GM23338 (cell line): Measurements from ENCODE around the gene ST6GALNAC4. TPM values are rescaled to one million over a fixed set of nuclear protein-coding genes. Genes with fewer than 3 reads are reported as not detected.

ENCODE experiments used
- ATAC-seq: fragments of 200-7000 bp; cut with Tn5 transposase; 3 replicates; pipeline ENCODE4 v1.9.1; 2020
- DNase-seq: peaks from one replicate; pipeline ENCODE4 v3.0.0-alpha.2; 2015; ENCODE audit warnings: low spot score
- H2AFZ ChIP-seq: fragments of 200-600 bp; sonication (generic); 2 replicates; pipeline ENCODE4 v1.8.0; 2016; ENCODE audit warnings: antibody characterized with exemption, mild to moderate bottlenecking, moderate library complexity
- H3F3A ChIP-seq: fragments of 200-600 bp; sonication (generic); replicated peaks from 2 replicates; pipeline ENCODE4 v1.8.0; 2017; ENCODE audit warnings: antibody characterized with exemption, mixed run types, low read depth
- H3K27ac ChIP-seq: fragments of 200-600 bp; sonication (generic); 2 replicates; pipeline ENCODE4 v1.6.1; 2016; ENCODE audit warnings: low read depth
- H3K27me3 ChIP-seq: fragments of 200-600 bp; sonication (generic); 2 replicates; pipeline ENCODE4 v1.8.0; 2016; ENCODE audit warnings: mild to moderate bottlenecking, mixed run types, moderate library complexity; ENCODE audit not compliant: insufficient read depth
- H3K36me3 ChIP-seq: fragments of 200-600 bp; sonication (generic); 2 replicates; pipeline ENCODE4 v1.8.0; 2016; ENCODE audit warnings: mild to moderate bottlenecking; ENCODE audit not compliant: insufficient read depth
- H3K4me1 ChIP-seq: fragments of 200-600 bp; sonication (generic); 2 replicates; pipeline ENCODE4 v1.8.0; 2016; ENCODE audit warnings: mild to moderate bottlenecking, moderate library complexity; ENCODE audit not compliant: insufficient read depth
- H3K4me2 ChIP-seq: fragments of 200-600 bp; sonication (generic); 2 replicates; pipeline ENCODE4 v1.7.1; 2017; ENCODE audit warnings: mixed run types
- H3K4me3 ChIP-seq: fragments of 200-600 bp; sonication (generic); 2 replicates; pipeline ENCODE4 v1.6.1; 2016; ENCODE audit warnings: mixed run types
- H3K79me2 ChIP-seq: fragments of 200-600 bp; sonication (generic); replicated peaks from 2 replicates; pipeline ENCODE4 v1.8.0; 2017; ENCODE audit warnings: mild to moderate bottlenecking; ENCODE audit not compliant: insufficient read depth
- H3K9me2 ChIP-seq: fragments of 200-600 bp; sonication (generic); 2 replicates; pipeline ENCODE4 v1.8.0; 2017; ENCODE audit not compliant: insufficient read depth
- H4K20me1 ChIP-seq: fragments of 200-600 bp; sonication (generic); replicated peaks from 2 replicates; pipeline ENCODE4 v1.8.0; 2017; ENCODE audit warnings: mild to moderate bottlenecking; ENCODE audit not compliant: insufficient read depth
- H3K27ac Mint-ChIP-seq: 2 replicates; pipeline ENCODE4 v1.8.0; 2020; ENCODE audit warnings: inconsistent platforms, mild to moderate bottlenecking, moderate library complexity, mixed read lengths
- H3K27me3 Mint-ChIP-seq: 3 replicates; pipeline ENCODE4 v1.8.0; 2022; ENCODE audit warnings: low read depth, mild to moderate bottlenecking, moderate library complexity, mixed read lengths, inconsistent platforms; ENCODE audit not compliant: insufficient read depth, poor library complexity
- H3K36me3 Mint-ChIP-seq: 3 replicates; pipeline ENCODE4 v1.8.0; 2021; ENCODE audit warnings: low read depth, mild to moderate bottlenecking, inconsistent platforms, moderate library complexity, mixed read lengths
- H3K4me1 Mint-ChIP-seq: 3 replicates; pipeline ENCODE4 v1.8.0; 2020; ENCODE audit warnings: mild to moderate bottlenecking, inconsistent platforms, mixed read lengths
- H3K4me3 Mint-ChIP-seq: 3 replicates; pipeline ENCODE4 v1.8.0; 2021; ENCODE audit warnings: moderate library complexity, mild to moderate bottlenecking, inconsistent platforms, mixed read lengths
- H3K9me3 Mint-ChIP-seq: 3 replicates; pipeline ENCODE4 v1.8.0; 2020; ENCODE audit warnings: moderate library complexity, mild to moderate bottlenecking, inconsistent platforms, mixed read lengths
- CTCF ChIP-seq, 2 experiments: fragments of 200-600 bp in 1 of 2; sonication (generic) in 1 of 2; conservative IDR thresholded peaks; 2 replicates each; pipeline versions ENCODE4 v1.5.1 to v1.6.1; 2016 to 2017; ENCODE audit warnings: antibody characterized with exemption in 2 of 2, low read depth in 2 of 2, mild to moderate bottlenecking in 2 of 2, moderate library complexity in 1 of 2
- EZH2 ChIP-seq: fragments of 200-600 bp; sonication (generic); IDR thresholded peaks from one replicate; pipeline ENCODE4 v1.8.0; 2017; ENCODE audit warnings: antibody characterized with exemption, mild to moderate bottlenecking, low read depth; ENCODE audit not compliant: unreplicated experiment
- EZH2phosphoT487 ChIP-seq: fragments of 200-600 bp; sonication (generic); IDR thresholded peaks from one replicate; pipeline ENCODE4 v1.8.1; 2018; ENCODE audit warnings: antibody characterized with exemption; ENCODE audit not compliant: unreplicated experiment
- JUNB ChIP-seq: IDR thresholded peaks from one replicate; pipeline ENCODE4 v1.6.1; 2016; ENCODE audit warnings: antibody characterized with exemption; ENCODE audit not compliant: unreplicated experiment
- NANOG ChIP-seq: IDR thresholded peaks from 2 replicates; pipeline ENCODE4 v1.6.1; 2016; ENCODE audit warnings: antibody characterized with exemption, borderline replicate concordance
- POLR2AphosphoS5 ChIP-seq: IDR thresholded peaks from 2 replicates; pipeline ENCODE4 v1.6.1; 2016; ENCODE audit warnings: antibody characterized with exemption, low read depth
- STAT1 ChIP-seq: IDR thresholded peaks from one replicate; pipeline ENCODE4 v1.6.1; 2016; ENCODE audit warnings: antibody characterized with exemption; ENCODE audit not compliant: unreplicated experiment
- ZNF114 ChIP-seq: fragments of 250-450 bp; sonication (Bioruptor Pico); IDR thresholded peaks from 2 replicates; pipeline ENCODE4 v1.5.0; 2020; ENCODE audit warnings: mild to moderate bottlenecking, moderate library complexity
- ZNF331 ChIP-seq: fragments of 250-450 bp; sonication (Bioruptor Pico); IDR thresholded peaks from 2 replicates; pipeline ENCODE4 v1.5.0; 2020; ENCODE audit warnings: low read depth, mild to moderate bottlenecking, moderate library complexity
- ZNF462 ChIP-seq: fragments of 250-450 bp; sonication (Bioruptor Pico); IDR thresholded peaks from 2 replicates; pipeline ENCODE4 v1.5.0; 2020; ENCODE audit warnings: mild to moderate bottlenecking, moderate library complexity
- polyA plus RNA-seq: library from polyadenylated mRNA; unstranded; fragments of >200 nt; fragmentation: Nextera tagmentation; extraction: Ambion mirVana; gene quantifications from 2 replicates; pipeline ENCODE4 v1.2.1, GENCODE V29; 2016
- total RNA-seq: library from RNA; depleted of rRNA; stranded (reverse); fragments of >200 nt; shearing (Covaris generic); gene quantifications from 2 replicates; pipeline ENCODE4 v1.2.3, GENCODE V29; 2014
- TF ChIP-seq, protein P1 (sequence below): IDR thresholded peaks from one replicate; pipeline ENCODE4 v1.6.1; 2018; ENCODE audit warnings: antibody characterized with exemption; ENCODE audit not compliant: unreplicated experiment
- TF ChIP-seq, protein P2 (sequence below): IDR thresholded peaks from 2 replicates; pipeline ENCODE4 v1.6.1; 2016; ENCODE audit warnings: antibody characterized with exemption

The ST6GALNAC4 gene
- total and polyA plus RNA-seq, 2 experiments from 2014 or later = 8.1 to 35.3 TPM

DNA sequence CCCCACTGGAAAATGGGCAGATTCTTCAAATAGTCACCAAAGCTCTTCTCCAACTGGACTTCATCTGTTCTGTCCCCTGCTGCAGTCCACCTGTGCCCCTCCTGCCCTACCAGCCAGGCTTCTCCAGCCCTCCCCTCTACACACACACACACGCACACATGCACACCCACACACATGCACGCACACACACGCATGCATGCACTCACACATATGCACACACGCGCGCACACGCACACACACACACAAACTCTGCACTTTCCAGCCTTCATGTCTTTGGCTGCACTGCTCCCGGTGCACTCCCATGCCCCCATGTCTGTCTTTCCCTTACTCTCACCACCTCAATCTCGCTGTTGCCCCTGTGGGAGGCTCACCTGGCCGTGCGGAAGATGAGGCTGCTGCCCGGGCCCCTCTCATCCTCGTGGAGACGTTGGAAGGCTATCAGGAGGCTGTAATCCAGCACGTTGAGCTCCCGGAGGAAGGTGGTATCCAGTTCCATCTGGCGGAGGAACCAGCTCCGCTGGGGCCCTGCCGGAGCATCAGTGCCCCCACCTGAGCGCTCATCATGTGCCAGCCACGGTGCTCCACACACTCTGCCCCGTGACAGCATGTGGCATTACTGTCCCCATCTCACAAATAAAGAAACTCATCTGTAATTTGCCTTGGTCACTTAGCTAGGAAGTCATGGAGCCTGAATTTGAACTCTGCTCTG, 8.0 kb upstream of the ST6GALNAC4 start:
- peaks cover 11% of the 10 kb centered on the region for H3K27me3 ChIP-seq
- Mint-ChIP-seq H3K27me3 (peaks cover 25% of the 10 kb centered on the region), H3K27ac (no peak overlapping the region; the same call in 1 of the 2 replicates), H3K4me1 (peaks cover 16% of the 10 kb centered on the region), H3K4me3 (no peak overlapping the region), H3K36me3 (peaks cover 13% of the 10 kb centered on the region), H3K9me3 (no peaks in the 10 kb centered on the region)
- ATAC-seq (no peak), DNase-seq (no peak)
- no peaks in the 10 kb centered on the region for H3K9me2 ChIP-seq
- no peak overlapping the region for H2AFZ ChIP-seq
- H3K79me2 ChIP-seq = no peaks in the 10 kb centered on the region
- H4K20me1 ChIP-seq = peaks cover 17% of the 10 kb centered on the region; the same call in 1 of the 2 replicates
- H3K27ac ChIP-seq = no peak overlapping the region
- H3K4me3 ChIP-seq = no peak overlapping the region
- peaks cover 11% of the 10 kb centered on the region for H3K4me1 ChIP-seq
- TF ChIP-seq POLR2AphosphoS5 = no peak
- TF ChIP-seq EZH2phosphoT487 = no peak
- TF ChIP-seq CTCF (conservative IDR thresholded peaks at IDR 0.05; ENCODE audit: low read depth in 2 of 2) = no peak
- no peak for TF ChIP-seq ZNF462 (CRISPR knock-in tag)
- TF ChIP-seq EZH2 = no peak
- TF ChIP-seq, protein P1, sequence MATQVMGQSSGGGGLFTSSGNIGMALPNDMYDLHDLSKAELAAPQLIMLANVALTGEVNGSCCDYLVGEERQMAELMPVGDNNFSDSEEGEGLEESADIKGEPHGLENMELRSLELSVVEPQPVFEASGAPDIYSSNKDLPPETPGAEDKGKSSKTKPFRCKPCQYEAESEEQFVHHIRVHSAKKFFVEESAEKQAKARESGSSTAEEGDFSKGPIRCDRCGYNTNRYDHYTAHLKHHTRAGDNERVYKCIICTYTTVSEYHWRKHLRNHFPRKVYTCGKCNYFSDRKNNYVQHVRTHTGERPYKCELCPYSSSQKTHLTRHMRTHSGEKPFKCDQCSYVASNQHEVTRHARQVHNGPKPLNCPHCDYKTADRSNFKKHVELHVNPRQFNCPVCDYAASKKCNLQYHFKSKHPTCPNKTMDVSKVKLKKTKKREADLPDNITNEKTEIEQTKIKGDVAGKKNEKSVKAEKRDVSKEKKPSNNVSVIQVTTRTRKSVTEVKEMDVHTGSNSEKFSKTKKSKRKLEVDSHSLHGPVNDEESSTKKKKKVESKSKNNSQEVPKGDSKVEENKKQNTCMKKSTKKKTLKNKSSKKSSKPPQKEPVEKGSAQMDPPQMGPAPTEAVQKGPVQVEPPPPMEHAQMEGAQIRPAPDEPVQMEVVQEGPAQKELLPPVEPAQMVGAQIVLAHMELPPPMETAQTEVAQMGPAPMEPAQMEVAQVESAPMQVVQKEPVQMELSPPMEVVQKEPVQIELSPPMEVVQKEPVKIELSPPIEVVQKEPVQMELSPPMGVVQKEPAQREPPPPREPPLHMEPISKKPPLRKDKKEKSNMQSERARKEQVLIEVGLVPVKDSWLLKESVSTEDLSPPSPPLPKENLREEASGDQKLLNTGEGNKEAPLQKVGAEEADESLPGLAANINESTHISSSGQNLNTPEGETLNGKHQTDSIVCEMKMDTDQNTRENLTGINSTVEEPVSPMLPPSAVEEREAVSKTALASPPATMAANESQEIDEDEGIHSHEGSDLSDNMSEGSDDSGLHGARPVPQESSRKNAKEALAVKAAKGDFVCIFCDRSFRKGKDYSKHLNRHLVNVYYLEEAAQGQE = no peak
- no peak for TF ChIP-seq STAT1
- TF ChIP-seq, protein P2, sequence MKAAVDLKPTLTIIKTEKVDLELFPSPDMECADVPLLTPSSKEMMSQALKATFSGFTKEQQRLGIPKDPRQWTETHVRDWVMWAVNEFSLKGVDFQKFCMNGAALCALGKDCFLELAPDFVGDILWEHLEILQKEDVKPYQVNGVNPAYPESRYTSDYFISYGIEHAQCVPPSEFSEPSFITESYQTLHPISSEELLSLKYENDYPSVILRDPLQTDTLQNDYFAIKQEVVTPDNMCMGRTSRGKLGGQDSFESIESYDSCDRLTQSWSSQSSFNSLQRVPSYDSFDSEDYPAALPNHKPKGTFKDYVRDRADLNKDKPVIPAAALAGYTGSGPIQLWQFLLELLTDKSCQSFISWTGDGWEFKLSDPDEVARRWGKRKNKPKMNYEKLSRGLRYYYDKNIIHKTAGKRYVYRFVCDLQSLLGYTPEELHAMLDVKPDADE = no peak
- no peak for TF ChIP-seq JUNB
- no peak for TF ChIP-seq ZNF331
- TF ChIP-seq ZNF114 (CRISPR knock-in tag) = no peak
- TF ChIP-seq NANOG = no peak
- H3K36me3 ChIP-seq = no peaks in the 10 kb centered on the region
- no peak overlapping the region for H3K4me2 ChIP-seq
- H3F3A ChIP-seq = peaks cover 5% of the 10 kb centered on the region
